H54 (cell line): ENCODE results near the gene OTOGL.
"Not testable (repeated sequence)": the region's sequence is repeated elsewhere in the genome, so short reads cannot be mapped to it uniquely, and the experiment has no call there.

ENCODE experiments used
- DNase-seq: peaks from one replicate; pipeline ENCODE4 v3.0.0; 2011; ENCODE audit warnings: low spot score, mixed read lengths; ENCODE audit not compliant: insufficient read length
- FAIRE-seq: peaks from 3 replicates; lab custom pipeline; 2011; peaks lifted over from hg19 to GRCh38; lab: Jason Lieb, UNC
- POLR2A ChIP-seq: IDR thresholded peaks from 2 replicates; pipeline ENCODE4 v1.6.1; 2011; ENCODE audit warnings: low read depth, mild to moderate bottlenecking, low read length

OTOGL gene

GRCh38 chr12:80099259-80099658 is at the start of gene OTOGL:
TSS of gene OTOGL (plus strand) at chr12:80099537. CDS start at chr12:80209432, 109,895 bp downstream.
- no peak for TF ChIP-seq POLR2A
- DNase-seq (no peak), FAIRE-seq (no peak)

- DNase-seq, result no peak
- no peak for TF ChIP-seq POLR2A
- no peak for FAIRE-seq
Observed at GRCh38 chr12:80050236-80050635, 49.1 kb upstream of the OTOGL start.

- no peak for TF ChIP-seq POLR2A
- DNase-seq (peak; percentile 19), FAIRE-seq (peak; percentile 96)
Observed at GRCh38 chr12:80053051-80053790, 46.1 kb upstream of the OTOGL start.

- TF ChIP-seq POLR2A, result no peak
- DNase-seq, result no peak
- peak; percentile 23 for FAIRE-seq
Observed at GRCh38 chr12:80056232-80056631, 43.1 kb upstream of the OTOGL start.

GRCh38 chr12:80056845-80057244 is 42.5 kb upstream of the OTOGL start:
- DNase-seq, result no peak
- FAIRE-seq, result no peak
- TF ChIP-seq POLR2A, result no peak

- FAIRE-seq (no peak), DNase-seq (no peak)
- no peak for TF ChIP-seq POLR2A
Observed at GRCh38 chr12:80058586-80058985, 40.8 kb upstream of the OTOGL start.

- no peak for TF ChIP-seq POLR2A
- DNase-seq (no peak), FAIRE-seq (no peak)
Observed at GRCh38 chr12:80059102-80059501, 40.2 kb upstream of the OTOGL start.

- DNase-seq, result no peak
- FAIRE-seq, result no peak
- no peak for TF ChIP-seq POLR2A
Observed at GRCh38 chr12:80059875-80060274, 39.5 kb upstream of the OTOGL start.

GRCh38 chr12:80064269-80064668 is 35.1 kb upstream of the OTOGL start:
- DNase-seq, result no peak
- TF ChIP-seq POLR2A, result no peak
- FAIRE-seq, result no peak

GRCh38 chr12:80064951-80065350 is 34.4 kb upstream of the OTOGL start:
- TF ChIP-seq POLR2A, result no peak
- no peak for DNase-seq
- FAIRE-seq, result no peak

- no peak for TF ChIP-seq POLR2A
- DNase-seq (no peak), FAIRE-seq (no peak)
Observed at GRCh38 chr12:80068173-80068572, 31.2 kb upstream of the OTOGL start.

- DNase-seq, result not testable (repeated sequence)
Observed at GRCh38 chr12:80083892-80084614, 15.3 kb upstream of the OTOGL start.

GRCh38 chr12:80086025-80086424 is 13.3 kb upstream of the OTOGL start:
- DNase-seq (no peak), FAIRE-seq (no peak)
- no peak for TF ChIP-seq POLR2A

More at GRCh38 chr12:80083892-80084614, 15.3 kb upstream of the OTOGL start:
- FAIRE-seq, result not testable (repeated sequence)

- TF ChIP-seq POLR2A, result no peak
- no peak for FAIRE-seq
- no peak for DNase-seq
Observed at GRCh38 chr12:80087486-80088213, 11.7 kb upstream of the OTOGL start.
